Adipocyte (in vitro differentiated cells): ENCODE results near the gene FUZ.

Source experiments
- DNase-seq: peaks from one replicate; pipeline ENCODE4 v3.0.0-alpha.2; 2015; ENCODE audit warnings: low read depth
- H3K27me3 ChIP-seq: replicated peaks from 2 replicates; pipeline ENCODE4 v1.7.0; 2013; ENCODE audit warnings: mild to moderate bottlenecking, low read length, moderate library complexity; ENCODE audit not compliant: control insufficient read depth, insufficient read depth
- H3K36me3 ChIP-seq: 2 replicates; pipeline ENCODE4 v1.7.0; 2013; ENCODE audit warnings: low read length, mild to moderate bottlenecking, moderate library complexity; ENCODE audit not compliant: control insufficient read depth, insufficient read depth, severe bottlenecking
- H3K4me1 ChIP-seq: 2 replicates; pipeline ENCODE4 v1.7.0; 2013; ENCODE audit warnings: mild to moderate bottlenecking, low read length, moderate library complexity; ENCODE audit not compliant: control insufficient read depth, insufficient read depth
- H3K4me3 ChIP-seq: 2 replicates; pipeline ENCODE4 v1.7.0; 2013; ENCODE audit warnings: mild to moderate bottlenecking, low read length, moderate library complexity
- H3K9ac ChIP-seq: 2 replicates; pipeline ENCODE4 v1.7.0; 2013; ENCODE audit warnings: mild to moderate bottlenecking, low read length, moderate library complexity
- H3K9me3 ChIP-seq: 2 replicates; pipeline ENCODE4 v1.7.0; 2013; ENCODE audit warnings: mild to moderate bottlenecking, low read length, moderate library complexity; ENCODE audit not compliant: control insufficient read depth

FUZ gene

GRCh38 chr19:49812997-49813861, at the start of gene FUZ:
TSS of gene FUZ (minus strand) at chr19:49813292. CDS start at chr19:49813106, 186 bp downstream.
- no peaks in the 10 kb centered on the region for H3K9me3 ChIP-seq
- H3K4me3 ChIP-seq = peak within 1 kb of the TSS; percentile 99
- H3K9ac ChIP-seq = peak within 1 kb of the TSS; percentile 89
- peaks cover 15% of the 10 kb centered on the region for H3K4me1 ChIP-seq
- peak; percentile 98 for DNase-seq
- no peaks in the 10 kb centered on the region for H3K27me3 ChIP-seq
- no peaks in the 10 kb centered on the region for H3K36me3 ChIP-seq

- H3K9ac ChIP-seq = no peak overlapping the region
- H3K36me3 ChIP-seq = peaks cover 46% of the 10 kb centered on the region
- H3K27me3 ChIP-seq = no peaks in the 10 kb centered on the region
- H3K4me1 ChIP-seq = peaks cover 23% of the 10 kb centered on the region
- DNase-seq = no peak
- H3K4me3 ChIP-seq = no peak overlapping the region
- H3K9me3 ChIP-seq = no peaks in the 10 kb centered on the region
Measured at GRCh38 chr19:49862391-49863253, 49.5 kb upstream of the FUZ start.

- no peaks in the 10 kb centered on the region for H3K9me3 ChIP-seq
- no peak overlapping the region for H3K9ac ChIP-seq
- no peak overlapping the region for H3K4me3 ChIP-seq
- H3K27me3 ChIP-seq = no peaks in the 10 kb centered on the region
- H3K4me1 ChIP-seq = peaks cover 22% of the 10 kb centered on the region
- no peak for DNase-seq
- H3K36me3 ChIP-seq = peaks cover 54% of the 10 kb centered on the region
Measured at GRCh38 chr19:49861541-49862378, 48.7 kb upstream of the FUZ start.

GRCh38 chr19:49861107-49861506, 48.0 kb upstream of the FUZ start:
- Histone ChIP-seq H3K36me3 (peaks cover 58% of the 10 kb centered on the region), H3K4me1 (peaks cover 15% of the 10 kb centered on the region), H3K9me3 (no peaks in the 10 kb centered on the region), H3K27me3 (no peaks in the 10 kb centered on the region), H3K9ac (peak overlapping the region; percentile 52), H3K4me3 (no peak overlapping the region)
- DNase-seq = no peak

GRCh38 chr19:49860336-49861102, 47.4 kb upstream of the FUZ start:
- Histone ChIP-seq H3K36me3 (peaks cover 64% of the 10 kb centered on the region), H3K4me3 (no peak overlapping the region), H3K27me3 (no peaks in the 10 kb centered on the region), H3K9ac (peak overlapping the region; percentile 52), H3K9me3 (no peaks in the 10 kb centered on the region), H3K4me1 (peaks cover 10% of the 10 kb centered on the region)
- DNase-seq = no peak

GRCh38 chr19:49859682-49860335, 46.7 kb upstream of the FUZ start:
- H3K27me3 ChIP-seq = no peaks in the 10 kb centered on the region
- H3K9me3 ChIP-seq = no peaks in the 10 kb centered on the region
- no peak for DNase-seq
- H3K9ac ChIP-seq = no peak overlapping the region
- H3K36me3 ChIP-seq = peaks cover 71% of the 10 kb centered on the region
- no peak overlapping the region for H3K4me3 ChIP-seq
- H3K4me1 ChIP-seq = peaks cover 5% of the 10 kb centered on the region

GRCh38 chr19:49858088-49858985, 45.2 kb upstream of the FUZ start:
- Histone ChIP-seq H3K36me3 (peaks cover 62% of the 10 kb centered on the region), H3K9me3 (no peaks in the 10 kb centered on the region), H3K4me3 (no peak overlapping the region), H3K27me3 (no peaks in the 10 kb centered on the region), H3K4me1 (peaks cover 8% of the 10 kb centered on the region), H3K9ac (no peak overlapping the region)
- no peak for DNase-seq

GRCh38 chr19:49857838-49858087, 44.7 kb upstream of the FUZ start:
- Histone ChIP-seq H3K4me1 (peaks cover 9% of the 10 kb centered on the region), H3K36me3 (peaks cover 58% of the 10 kb centered on the region), H3K27me3 (no peaks in the 10 kb centered on the region), H3K9me3 (no peaks in the 10 kb centered on the region), H3K4me3 (no peak overlapping the region), H3K9ac (no peak overlapping the region)
- DNase-seq = no peak

GRCh38 chr19:49857061-49857837, 44.2 kb upstream of the FUZ start:
- Histone ChIP-seq H3K4me3 (no peak overlapping the region), H3K9ac (no peak overlapping the region), H3K9me3 (no peaks in the 10 kb centered on the region), H3K27me3 (no peaks in the 10 kb centered on the region), H3K4me1 (peaks cover 14% of the 10 kb centered on the region), H3K36me3 (peaks cover 58% of the 10 kb centered on the region)
- DNase-seq = no peak
